UCSD-AML1 (cell line): ENCODE results near the gene FGF6.
"Not testable (repeated sequence)": the region's sequence is repeated elsewhere in the genome, so short reads cannot be mapped to it uniquely, and the experiment has no call there.

Experiments used
- DNase-seq: peaks from one replicate; lab custom pipeline; 2025; ENCODE audit not compliant: unreplicated experiment; lab: John Stamatoyannopoulos, UW

The FGF6 gene

DNA sequence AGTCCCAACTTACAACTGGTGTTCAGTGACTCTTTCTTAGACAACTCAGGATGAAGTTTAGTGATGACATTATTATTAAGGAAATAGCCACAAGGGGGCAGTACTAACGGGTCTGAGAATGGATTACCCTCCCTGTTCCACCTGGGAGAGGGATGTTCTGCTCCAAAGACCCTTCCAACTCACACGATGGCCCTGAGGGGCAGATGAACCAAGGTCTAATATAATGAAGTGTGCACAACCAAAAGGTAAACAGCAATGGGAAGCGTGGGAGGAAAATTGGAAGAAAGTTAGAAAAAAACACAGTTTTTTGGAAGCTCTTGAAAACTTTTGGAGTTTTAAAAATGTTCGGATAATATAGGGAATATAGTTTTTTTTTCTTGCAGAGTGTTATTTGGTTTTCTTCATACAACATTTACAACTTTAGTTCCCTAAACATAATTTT, 24.0 kb downstream of the FGF6 start:
- DNase-seq: no peak

GRCh38 chr12:4420138-4420670, 25.4 kb downstream of the FGF6 start:
- no peak for DNase-seq

GRCh38 chr12:4418913-4419312, 26.7 kb downstream of the FGF6 start:
- DNase-seq: no peak

DNA sequence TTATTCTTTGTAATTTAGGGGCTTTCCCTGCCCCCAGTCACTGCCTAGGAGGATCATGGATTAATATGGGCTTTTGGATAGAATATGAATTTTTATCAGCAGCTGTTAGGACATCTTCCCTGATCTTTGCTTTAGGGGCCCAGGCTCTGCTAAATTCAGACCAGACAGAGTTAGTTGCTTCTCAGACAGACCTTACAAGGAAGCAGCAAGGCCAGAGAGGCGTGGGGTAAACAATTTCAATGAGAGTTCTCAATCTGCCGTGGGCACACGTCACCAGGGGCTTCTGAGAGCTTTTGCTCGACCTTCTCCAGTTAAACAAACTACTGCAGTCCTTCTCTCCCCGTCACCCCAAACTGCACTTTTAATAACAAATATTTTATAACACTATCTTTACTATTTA, 27.7 kb downstream of the FGF6 start:
- DNase-seq: no peak

DNA sequence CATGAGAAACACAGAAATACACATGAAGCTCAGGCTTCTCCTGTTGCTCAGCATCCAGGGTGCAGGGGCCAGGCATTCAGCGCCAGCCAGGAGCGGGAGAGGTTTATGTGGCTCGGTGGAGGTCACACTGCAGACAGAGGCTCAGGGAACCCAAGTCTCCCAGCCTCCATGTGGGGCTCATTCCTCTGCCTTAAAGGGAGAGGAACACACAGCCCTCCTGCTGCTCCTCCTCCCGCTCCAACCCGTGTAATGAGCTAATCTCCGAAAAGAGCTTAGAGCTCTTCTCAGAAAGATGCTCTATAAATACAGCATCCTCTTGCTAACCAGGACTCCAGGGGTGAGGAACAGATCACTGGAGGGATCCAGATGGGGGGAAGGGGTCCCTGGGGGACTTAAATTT, 28.2 kb downstream of the FGF6 start:
- no peak for DNase-seq

DNA sequence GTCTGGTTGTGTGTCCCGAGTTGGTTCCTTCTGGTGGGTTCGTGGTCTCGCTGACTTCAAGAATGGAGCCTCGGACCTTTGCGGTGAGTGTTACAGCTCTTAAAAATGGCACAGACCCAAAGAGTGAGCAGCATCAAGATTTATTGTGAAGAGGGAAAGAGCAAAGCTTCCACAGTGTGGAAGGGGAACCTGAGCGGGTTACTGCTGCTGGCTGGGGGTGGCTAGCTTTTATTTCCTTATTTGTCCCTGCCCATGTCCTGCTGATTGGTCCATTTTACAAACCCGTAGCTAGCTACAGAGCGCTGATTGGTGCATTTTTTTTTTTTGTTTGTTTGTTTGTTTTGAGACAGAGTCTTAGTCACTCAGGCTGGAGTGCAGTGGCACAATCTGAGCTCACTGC, 29.3 kb downstream of the FGF6 start:
- DNase-seq: no peak

- no peak for DNase-seq
Observed at GRCh38 chr12:4412465-4412864, 33.1 kb downstream of the FGF6 start.

DNA sequence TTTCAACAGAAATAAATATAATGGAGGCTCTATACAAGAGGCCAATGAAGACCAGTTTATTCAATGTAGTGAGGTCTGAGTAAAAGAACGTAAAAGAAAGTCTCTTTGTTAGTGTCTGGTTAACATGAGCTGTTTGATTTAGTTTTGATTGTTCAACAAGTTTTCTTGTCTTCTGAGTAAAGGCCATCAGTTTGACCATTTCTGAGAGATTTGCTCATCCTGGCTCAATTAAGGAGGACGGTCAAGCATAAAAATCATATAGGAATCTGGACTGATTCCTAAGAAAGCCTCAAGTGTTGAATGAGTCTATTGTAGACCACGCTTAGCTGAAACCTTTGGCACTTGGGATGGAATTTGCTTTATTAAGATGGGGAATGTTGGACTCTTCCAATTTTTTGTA, 33.6 kb downstream of the FGF6 start:
- no peak for DNase-seq

DNA sequence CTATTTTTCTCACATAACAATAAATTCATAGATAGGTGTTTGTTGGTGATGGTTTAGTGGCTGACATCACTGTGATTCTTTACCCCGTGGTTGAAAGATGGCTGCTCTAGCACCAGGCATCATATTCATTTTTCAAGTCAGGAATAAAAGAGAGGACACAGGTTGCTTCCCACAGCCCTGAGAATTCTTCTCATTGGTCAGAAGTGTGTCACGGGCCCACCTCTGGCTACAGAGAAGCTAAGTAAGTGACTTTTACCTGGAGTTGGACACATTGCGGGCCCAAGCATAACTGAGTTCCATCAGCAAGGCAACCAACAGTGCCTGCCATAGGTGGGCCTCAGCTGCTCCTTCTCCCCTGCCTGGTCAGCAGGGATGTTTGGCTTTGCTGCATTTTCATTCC, 38.5 kb downstream of the FGF6 start:
- no peak for DNase-seq

DNA sequence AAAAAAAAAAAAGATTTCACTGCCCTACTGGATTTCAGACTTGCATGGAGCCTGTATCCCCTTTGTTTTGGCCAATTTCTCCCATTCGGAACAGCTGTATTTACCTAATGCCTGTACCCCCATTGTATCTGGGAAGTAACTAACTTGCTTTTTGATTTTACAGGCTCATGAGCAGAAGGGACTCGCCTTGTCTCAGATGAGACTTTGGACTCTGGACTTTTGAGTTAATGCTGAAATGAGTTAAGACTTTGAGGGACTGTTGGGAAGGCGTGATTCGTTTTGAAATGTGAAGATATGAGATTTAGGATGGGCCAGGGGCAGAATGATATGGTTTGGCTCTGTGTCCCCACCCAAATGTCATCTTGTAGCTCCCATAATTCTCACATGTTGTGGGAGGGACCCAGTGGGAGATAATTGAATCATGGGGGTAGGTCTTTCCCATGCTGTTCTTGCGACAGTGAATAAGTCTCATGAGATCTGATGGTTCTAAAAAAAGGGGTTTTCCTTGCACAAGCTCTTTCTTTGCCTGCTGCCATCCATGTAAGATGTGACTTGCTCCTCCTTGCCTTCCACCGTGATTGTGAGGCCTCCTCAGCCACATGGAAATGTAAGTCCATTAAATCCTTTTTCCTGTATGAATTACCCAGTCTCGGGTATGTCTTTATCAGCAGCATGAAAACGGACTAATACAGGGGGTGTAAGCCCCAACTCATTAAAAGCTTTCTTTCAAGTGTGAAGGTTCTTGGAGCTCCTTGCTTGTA, 40.6 kb downstream of the FGF6 start:
- DNase-seq: not testable (repeated sequence)

DNA sequence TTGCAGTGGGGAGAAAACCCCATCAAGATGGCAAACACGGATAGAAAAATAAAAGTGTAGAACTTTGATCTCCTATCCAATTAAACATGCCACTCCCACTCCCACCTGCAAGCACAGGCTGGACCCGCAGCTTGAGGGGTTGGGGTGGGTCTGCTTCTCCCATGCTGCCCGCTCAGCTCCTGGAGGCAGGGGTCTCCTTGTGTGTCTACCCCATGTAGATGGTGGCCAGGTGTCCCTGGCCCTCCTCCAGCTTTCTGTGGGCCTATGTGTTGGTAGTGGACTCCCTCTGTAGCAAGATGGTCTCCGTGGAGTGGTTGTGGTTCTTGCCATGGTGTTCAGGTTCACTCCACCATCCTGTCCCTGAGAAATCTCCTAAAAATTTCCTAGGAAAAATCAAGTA, 42.6 kb downstream of the FGF6 start:
- DNase-seq: no peak

- DNase-seq: no peak
Observed at GRCh38 chr12:4401117-4401516, 44.5 kb downstream of the FGF6 start.

DNA sequence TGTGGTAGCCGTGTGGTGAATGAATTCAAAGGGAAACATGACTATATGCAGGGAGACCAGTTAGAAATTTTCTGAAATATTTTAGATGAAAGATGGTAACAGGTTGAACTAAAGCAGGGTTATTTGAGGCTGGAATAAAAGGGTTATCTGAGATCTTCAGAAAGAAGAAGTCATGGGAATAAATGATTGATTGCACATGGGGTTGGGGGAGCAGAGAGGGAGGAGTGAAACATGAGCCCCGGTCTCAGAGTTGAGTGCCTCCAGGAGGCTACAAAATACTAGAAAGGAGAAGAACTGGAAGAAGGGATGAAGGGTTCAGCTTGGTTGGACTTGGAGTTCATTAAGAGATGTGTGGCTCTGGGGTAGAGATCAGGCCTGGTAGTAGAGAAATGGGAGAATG, 49.8 kb downstream of the FGF6 start:
- DNase-seq: no peak

DNA sequence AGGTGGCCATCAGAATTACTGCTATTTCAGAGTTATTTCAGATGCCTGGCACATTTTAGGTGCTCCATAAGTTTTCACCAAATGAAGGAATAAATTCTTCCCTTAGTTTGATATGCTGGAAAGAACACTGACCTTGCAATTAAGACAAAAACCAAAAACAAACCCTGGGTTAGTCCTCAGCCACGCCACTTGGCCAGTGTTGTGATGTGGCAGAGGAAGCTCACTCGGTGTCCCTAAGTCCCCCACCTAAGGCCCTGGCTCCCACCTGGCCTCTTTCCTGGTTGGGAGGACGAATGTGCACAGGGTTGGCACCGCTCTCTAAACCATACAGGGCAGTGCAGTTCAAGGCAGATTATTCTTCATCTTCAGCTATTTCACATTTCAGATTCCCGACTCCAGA, 52.4 kb downstream of the FGF6 start:
- no peak for DNase-seq

GRCh38 chr12:4392223-4392742, 53.3 kb downstream of the FGF6 start:
- DNase-seq: peak; percentile 91

- DNase-seq: peak; percentile 61
Observed at GRCh38 chr12:4388662-4389061, 57.0 kb downstream of the FGF6 start.

- DNase-seq: no peak
Observed at GRCh38 chr12:4388032-4388431, 57.6 kb downstream of the FGF6 start.

DNA sequence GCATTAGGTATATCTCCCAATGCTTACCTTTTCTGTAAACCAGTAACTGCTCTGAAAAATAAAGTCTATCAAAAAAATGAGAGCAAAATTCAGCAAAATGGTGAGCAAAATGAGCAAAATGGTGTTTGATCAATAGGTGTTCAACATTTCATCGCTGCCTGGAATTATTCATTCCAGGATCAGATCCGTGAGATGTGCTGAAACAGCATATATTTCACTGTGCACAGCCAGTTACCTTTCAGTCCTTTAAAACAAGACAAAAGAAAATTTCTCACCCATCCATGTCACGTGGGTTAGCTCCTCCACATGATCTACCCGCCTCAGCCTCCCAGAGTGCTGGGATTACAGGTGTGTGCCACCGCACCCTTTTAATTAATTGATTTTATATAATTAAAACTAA, 58.0 kb downstream of the FGF6 start:
- no peak for DNase-seq

GRCh38 chr12:4386801-4387200, 58.8 kb downstream of the FGF6 start:
- no peak for DNase-seq
